ENCODE data around the gene KCNC3.

The KCNC3 gene

DNA sequence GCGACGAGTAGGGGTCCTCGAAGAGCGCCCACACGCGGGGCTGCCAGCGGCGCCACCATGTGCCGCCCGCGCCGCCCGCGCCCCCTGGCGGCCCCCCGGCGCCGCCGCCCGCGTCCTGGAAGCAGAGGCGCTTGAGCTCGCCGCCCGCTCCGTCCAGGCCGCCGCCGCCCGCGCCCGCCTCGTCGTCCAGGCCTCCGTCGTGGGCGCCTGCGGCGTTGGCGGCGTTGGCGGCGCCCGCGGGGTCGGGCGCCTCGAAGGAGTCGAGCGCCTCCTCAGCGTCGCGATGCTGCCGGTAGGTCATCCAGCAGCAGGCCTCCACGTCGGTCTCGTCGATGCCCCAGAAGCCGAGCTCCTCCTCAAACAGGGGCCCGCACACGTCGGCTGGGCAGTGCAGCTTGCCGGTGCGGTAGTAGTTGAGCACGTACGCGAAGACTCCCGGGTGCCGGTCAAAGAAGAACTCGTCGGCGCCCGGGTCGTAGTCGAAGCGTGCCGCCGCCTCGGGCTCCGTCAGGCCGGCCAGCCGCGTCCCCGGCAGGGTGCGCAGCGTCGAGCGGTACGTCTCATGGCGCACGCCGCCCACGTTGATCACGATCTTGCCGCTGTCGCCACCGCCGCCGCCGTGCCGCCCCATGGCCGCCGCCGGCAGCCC is 829 bp downstream of the KCNC3 start:
- DNase-seq (ENCODE audit: low read depth in 2 of 3, low spot score in 2 of 3): no peak

DNA sequence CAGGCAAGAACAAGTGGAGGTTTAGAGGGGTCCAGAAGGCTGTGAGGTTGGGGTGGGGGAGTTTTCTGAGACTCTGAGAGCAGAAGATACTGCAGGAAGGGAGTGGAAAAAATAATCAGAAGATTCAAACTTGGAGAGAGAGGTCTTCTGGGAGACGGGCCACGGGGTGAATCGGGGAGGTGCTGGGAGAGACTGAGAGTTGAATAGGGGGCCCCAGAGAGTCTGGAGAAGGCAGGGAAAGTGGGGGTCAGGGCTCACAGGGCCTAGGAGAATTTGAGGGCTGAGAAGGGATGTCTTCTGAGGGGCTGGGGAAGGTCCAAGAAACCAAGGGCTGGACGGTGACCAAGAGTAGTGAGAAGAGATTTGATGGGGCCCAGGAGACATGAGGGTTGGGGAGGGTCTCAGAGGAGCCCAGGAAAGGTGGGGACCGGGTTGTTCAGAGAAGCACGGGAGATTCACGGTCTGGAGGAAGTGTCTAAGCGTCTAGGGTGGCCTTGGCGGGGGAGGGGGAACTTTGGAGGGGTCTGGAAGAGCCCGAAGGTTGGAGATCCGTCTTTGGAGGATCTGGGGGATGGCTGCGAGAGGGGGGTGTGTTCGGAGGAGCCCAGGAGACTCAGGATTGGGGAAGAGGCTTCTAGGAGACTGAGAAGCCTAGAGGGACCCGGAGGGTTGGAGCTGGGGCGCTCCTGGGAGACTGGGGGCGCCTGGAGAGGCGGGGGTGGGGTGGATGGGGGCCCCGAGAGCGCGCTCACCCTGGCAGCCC is 1.5 kb downstream of the KCNC3 start:
- no peak for DNase-seq (ENCODE audit: low read depth in 2 of 3, low spot score in 2 of 3)

DNA sequence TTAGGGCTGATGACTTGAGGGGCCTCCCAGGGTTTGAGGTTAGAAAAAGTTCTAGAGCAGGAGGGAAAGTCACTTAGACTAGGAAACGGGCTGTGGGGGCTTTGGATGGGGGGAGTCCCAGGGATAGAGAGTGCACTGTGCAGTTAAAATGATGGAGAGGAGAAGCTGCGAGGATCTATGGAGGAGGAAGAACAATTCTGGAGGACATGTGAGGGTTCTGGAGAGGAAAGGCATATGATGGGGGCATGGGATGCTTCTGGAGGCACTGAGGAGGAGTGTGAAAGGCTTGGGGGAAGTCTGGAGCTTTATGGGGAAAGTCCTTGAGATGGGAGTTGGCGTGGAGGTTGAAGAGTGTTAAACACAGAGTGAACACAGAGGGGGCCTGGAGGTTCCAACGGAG is 2.2 kb downstream of the KCNC3 start:
- no peak for DNase-seq (ENCODE audit: low read depth in 2 of 3, low spot score in 2 of 3)

DNA sequence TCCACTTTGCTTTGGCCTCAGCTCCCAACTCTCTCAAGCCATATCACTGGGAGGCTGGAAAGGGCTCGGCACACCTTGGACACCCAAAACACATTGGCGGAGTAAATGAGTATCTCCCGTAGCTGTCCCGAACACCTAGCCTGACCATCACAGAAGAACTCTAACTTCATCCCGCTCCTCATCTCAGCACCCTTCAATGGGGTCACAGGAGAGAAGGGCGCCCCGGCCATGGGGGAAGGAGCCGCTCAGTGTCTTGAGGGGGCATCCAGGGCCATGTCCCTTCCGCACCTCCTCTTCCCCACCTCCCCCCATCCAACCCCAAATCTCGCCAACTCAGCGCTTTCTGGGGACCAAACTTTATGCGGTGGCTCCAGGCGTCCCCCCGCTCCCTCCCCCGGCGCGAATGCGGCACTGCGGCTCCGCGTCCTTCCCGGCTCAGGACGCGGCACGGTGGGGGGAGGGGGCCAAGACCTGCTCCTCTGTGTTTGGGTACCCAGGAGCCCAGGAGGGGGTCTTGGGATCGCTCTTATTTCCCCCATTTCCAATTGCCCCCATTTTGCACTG is 3.0 kb downstream of the KCNC3 start:
- no peak for DNase-seq (ENCODE audit: low read depth in 2 of 3, low spot score in 2 of 3)

DNA sequence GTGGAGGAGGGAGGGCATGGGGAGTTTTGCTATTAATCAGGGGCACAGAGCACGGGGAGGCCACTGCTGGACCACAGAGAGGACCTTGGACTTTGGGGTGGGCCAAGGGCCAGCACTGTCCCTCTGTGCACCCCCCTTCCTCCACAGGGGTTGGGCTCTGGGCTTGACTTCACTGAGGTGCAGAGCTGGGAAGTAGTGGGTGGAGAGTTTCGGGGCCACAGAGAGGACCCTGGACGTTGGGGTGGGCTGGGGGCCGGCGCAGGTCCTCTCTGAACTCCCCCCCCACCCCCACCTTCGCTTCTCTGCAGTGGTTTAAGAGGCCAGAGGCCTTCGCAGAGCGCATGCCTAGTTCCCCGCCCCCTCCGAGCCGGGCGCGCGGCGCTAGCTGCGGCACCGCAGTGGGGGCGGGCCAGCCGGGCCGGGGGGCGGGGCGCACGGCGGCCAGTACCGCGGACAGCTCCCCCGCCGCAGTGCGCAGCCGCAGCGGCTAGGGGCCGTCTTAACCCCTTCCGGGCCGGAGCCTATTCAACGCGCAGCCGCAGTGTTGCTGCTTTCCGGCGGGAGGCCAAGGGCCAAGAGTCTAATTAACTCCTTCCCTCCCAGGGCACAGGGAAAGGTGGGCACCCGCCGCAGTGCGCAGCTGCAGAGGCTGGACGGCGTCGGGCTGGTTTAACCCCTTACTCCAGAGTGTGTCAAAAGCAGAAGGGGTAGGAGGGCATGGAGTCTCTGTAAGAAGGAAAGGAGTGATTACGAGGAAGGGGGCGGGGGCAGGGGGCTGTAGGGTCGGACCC is 3.7 kb downstream of the KCNC3 start:
- peak in 2 of 3 experiments; percentile 54 to 66 for DNase-seq (ENCODE audit: low read depth in 2 of 3, low spot score in 2 of 3)

DNA sequence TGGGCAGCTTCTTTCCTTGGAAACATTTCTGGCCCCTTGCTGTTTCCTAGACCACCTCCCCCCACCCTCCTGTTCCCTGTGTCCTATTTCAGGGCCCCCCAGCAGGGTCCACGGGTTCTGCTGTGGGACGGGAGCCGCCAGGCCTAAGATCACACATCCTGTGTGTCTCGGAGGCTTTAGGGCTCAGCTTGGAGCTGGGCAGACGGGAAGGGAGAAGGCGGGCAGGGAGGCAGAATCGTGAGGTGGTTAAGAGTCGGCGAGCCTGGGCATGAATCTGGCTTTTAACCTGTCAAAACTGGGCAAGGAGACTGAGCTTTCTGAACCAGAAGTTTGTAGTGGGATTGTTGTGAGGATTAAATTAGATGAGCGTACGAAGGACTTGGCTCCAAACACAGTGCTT is 4.8 kb downstream of the KCNC3 start:
- DNase-seq (ENCODE audit: low read depth in 2 of 3, low spot score in 2 of 3): no peak

DNA sequence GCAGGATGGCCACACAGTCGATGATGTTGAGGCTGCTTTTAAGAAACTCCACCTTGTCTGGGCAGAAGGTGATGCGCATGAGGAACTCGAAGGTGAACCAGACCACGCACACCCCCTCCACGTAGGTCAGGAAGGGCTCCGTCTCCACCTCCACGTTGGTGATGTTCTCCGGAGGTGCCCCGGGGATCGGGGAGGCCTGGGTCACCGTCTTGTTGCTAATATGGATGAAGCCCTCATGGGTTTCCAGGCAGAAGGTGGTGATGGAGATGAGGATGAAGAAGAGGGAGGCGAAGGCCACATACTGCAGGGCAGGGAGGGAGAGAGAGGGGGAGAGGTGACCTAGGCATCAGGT is 5.4 kb downstream of the KCNC3 start:
- DNase-seq (ENCODE audit: low read depth in 2 of 3, low spot score in 2 of 3): no peak

DNA sequence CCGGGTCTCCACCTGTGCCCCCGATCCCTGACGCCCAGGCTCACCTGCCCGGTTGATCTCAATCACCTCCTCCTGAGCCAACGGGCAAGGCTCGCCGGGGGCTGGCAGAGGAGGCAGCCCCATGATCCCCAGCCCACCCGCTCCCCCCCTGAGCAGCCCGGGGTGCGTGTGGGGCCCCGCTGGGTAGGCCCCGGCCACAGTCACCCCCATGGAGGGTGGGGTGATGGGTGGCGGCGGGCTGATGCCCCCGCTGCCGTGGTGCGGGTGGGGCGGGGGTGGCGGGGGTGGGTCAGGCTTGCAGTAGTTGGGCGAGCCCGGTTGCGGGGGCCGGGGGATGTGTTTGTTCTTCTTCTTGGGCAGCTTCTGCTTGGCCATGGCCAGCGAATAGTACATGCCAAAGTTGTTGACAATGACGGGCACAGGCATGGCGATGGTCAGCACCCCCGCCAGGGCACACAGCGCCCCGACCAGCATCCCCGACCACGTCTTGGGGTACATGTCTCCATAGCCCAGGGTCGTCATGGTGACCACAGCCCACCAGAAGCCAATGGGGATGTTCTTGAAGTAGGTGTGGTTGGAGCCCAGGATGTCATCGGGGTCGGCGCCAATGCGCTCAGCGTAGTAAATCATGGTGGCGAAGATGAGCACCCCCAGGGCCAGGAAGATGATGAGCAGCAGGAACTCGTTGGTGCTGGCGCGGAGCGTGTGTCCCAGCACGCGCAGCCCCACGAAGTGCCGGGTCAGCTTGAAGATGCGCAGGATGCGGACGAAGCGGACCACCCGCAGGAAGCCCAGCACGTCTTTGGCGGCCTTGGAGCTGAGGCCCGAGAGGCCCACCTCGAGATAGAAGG is 6.0 kb downstream of the KCNC3 start:
- no peak for DNase-seq (ENCODE audit: low read depth in 2 of 3, low spot score in 2 of 3)

DNA sequence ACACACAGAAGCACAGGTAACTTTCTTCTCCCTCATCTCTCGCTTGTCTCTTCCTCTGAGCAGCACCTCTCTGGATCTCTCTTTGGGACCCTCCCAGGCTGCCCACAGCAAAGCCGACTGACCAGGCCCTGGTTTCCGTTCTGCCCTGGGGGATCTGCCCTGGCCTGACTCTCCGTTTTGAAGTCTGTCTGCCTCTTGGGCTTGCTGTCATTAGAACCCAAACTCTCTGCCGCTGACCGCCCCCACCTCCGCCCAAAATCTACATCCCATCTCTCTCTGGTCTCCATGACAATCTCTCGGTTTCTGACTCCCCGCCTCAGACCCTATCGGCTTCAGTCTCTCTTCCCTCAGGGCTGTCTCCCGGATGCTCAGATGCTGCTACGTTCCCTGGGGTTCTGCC is 6.9 kb downstream of the KCNC3 start:
- no peak for DNase-seq (ENCODE audit: low read depth in 2 of 3, low spot score in 2 of 3)

DNA sequence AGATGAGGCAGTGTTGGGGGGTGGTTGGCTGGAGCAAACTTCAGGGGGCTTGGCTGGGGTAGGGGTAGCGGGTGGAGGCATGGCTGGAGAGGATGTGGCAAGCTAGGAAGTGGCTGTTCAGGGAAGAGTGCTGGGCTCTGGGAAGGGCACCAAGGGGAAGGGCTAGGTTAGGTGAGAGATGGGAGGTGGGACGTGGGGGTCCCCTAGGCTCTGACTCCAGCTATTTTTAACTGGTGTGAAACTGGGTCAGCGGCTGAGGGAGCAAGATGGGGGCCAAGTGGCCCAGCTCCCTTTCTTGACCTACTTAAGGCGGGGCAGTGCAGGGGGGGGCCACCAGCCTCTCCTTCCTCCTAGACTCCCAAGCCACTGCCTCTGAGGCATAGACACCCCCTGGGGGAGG is 7.3 kb downstream of the KCNC3 start:
- no peak for DNase-seq (ENCODE audit: low read depth in 2 of 3, low spot score in 2 of 3)

DNA sequence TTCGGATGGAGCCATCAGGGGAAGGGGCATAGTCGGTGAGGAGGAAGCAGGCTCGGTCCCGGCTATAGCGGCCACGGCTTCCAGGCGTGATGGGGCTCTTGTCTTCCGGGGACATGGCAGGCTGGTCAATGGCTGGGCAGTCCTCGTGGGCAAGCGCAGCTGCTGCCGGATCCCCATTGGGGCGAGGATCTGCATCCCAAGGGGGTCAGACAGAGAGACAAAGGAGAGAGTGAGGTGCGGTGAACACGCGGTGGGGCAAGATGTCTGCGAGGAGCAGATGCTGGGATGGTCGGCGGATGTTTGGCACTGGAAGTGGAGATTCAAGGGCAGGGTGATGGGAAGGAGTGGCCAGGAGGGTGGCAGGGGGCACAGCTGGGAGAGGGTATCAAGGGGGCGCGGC is 8.6 kb downstream of the KCNC3 start:
- no peak for DNase-seq (ENCODE audit: low read depth in 2 of 3, low spot score in 2 of 3)

DNA sequence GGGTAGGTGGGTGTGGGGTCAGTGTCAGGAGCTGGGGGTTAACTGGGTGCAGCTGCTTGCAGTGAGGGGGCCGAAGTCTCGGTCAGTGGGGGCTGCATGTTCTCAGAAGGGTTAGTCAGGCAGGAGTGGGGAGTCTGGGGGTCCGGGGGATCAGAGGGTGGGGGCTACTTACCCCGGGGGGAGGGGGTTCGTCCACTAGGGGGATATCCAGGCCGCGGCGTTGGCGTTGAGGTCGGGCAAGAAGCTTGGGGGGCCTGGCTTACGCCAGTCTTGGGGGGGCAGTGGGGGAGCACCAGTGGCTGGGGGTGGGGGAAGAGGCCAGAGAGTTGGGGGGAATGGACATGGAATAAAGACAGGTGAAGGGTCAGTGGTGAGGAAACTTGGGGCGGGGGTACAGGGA is 9.1 kb downstream of the KCNC3 start:
- no peak for DNase-seq (ENCODE audit: low read depth in 2 of 3, low spot score in 2 of 3)

DNA sequence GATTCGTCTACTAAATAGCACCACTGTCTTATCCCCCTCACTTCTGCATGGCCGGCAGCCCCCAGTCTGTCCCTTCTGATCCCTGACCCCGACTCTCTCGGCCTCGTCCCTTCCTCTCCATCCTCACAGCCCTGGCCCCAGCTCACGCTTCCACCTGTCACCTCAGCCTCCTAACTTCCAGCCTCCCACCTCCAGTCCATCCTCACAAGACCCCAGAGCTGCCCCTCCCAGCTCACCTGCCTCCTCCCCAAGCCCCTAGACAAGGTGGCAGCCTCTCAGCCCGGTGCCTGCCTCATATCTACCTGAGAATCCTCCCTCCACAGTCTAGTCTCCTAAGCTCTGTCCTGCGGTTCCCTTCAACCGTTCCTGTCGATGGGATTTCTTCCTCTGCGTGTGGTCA is 10.0 kb downstream of the KCNC3 start:
- DNase-seq (ENCODE audit: low read depth in 2 of 3, low spot score in 2 of 3): no peak

DNA sequence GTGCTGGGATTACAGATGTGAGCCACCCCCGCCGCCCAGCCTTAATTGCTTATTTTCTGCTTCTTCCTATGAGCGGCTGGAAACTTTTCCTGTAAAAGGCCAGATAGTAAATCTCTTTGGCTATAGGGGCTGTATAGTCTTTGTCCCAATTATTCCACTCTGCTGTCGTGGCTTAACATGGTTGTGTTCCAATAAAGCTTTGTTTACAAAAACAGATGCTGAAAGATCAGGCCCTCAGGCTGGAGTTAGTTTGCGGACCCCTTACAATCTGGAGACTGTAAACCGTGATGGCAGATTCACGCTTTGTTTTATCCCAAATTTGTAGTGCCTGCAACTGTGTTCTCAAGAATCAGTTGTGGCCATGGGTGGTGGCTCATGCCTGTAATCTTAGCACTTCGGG is 10.7 kb downstream of the KCNC3 start:
- DNase-seq (ENCODE audit: low read depth in 2 of 3, low spot score in 2 of 3): no peak

DNA sequence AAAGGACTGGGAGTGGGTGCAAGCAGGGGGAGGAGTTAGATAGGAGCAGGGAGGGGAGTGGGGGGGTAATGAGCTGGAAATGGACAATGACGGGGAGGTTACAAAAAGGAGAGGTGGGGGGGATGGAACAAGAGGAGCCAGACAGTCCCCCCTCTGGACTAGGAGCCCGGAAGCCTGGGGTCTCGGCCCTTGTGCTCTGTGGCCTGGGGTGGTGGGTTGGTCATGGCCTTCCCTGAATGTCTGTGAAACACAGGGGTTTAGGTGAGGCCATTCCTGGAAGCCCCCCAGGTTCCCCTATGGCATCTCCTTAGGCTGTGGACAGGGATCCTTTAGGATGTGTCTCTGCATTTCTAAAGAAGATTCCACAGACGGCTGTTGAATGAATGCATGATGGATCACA is 12.1 kb downstream of the KCNC3 start:
- DNase-seq (ENCODE audit: low read depth in 2 of 3, low spot score in 2 of 3): no peak

DNA sequence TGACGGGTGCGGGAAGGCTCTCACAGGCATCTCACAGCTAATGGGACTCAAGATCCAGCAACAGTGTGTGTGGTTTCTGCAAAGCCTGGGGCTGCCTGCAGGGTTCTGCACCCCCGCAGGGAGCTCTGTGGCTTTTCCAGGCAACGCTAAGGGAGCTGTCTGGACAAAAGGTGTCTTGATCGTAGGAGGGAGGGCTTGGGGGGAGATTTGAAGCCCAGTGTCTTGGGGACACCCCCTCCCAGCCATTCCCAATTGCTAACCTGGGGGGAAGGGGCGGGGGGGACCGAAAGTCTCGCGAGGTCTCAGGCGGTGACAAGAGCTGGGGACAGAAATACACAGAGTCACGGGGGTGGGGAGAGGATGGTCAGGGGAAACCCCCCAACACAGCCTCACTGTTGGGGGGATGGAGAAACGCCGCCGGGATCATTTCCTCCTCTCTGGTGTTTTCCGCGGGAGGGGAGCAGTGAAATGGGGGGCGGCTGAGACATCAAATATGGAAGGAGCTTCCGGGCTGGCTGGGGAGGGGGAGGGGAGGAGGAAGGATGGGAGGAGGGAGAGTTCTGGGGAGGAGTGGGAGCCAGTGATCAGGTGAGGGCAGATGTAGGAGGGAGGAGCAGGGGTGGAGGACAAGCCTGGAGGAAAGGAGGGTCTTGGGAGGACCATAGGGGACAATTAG is 13.3 kb downstream of the KCNC3 start:
- peak in 1 of 3 experiments; percentile 20 for DNase-seq (ENCODE audit: low read depth in 2 of 3, low spot score in 2 of 3)

DNA sequence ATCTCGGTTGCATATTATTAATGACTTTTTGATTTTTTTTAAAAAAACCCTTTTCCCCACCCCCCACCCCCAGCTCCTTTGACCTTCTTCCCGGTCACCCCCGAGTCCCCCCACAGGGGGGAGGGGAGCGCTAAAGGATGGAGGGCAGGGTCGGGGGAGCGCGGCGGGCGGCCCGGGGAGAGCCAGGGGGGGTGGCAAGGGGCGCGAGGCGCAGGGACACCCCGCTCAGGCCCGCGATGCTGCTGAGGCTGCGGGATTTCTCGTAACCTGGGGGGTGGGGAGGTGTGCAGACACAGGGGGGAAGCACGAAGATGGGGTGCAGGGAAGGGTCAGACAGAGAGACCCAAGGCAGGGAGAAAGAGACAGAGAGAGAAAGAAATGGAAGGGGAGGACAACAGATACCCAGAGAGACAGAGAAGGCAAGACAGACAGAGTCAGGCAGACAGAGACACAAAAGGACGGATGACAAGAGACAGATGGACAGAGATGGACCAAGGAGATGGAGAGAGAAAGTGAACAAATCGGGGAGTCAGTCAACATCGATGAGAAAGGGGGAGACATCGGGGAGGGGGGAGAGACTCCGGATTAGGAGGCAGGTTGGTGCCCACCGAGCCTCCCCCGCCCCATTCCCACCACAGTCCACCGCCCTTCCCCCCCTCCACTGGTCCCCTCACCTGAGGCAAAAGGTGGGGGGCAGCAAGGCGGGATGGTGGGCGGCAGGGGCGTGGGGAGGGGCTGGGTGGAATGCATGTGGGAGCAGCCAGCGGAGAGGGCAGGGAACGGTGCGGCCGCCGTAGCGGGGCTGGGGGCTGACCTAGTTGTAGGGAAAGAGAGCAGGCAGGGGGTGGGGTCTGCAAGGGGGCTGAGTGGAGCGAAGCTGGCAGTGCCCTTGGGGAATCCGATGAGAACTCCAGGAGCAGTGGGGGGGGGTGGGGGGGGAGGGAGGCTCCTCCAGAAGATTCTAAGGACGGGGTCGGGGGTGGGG is 14.2 kb downstream of the KCNC3 start:
- DNase-seq (ENCODE audit: low read depth in 2 of 3, low spot score in 2 of 3): no peak

DNA sequence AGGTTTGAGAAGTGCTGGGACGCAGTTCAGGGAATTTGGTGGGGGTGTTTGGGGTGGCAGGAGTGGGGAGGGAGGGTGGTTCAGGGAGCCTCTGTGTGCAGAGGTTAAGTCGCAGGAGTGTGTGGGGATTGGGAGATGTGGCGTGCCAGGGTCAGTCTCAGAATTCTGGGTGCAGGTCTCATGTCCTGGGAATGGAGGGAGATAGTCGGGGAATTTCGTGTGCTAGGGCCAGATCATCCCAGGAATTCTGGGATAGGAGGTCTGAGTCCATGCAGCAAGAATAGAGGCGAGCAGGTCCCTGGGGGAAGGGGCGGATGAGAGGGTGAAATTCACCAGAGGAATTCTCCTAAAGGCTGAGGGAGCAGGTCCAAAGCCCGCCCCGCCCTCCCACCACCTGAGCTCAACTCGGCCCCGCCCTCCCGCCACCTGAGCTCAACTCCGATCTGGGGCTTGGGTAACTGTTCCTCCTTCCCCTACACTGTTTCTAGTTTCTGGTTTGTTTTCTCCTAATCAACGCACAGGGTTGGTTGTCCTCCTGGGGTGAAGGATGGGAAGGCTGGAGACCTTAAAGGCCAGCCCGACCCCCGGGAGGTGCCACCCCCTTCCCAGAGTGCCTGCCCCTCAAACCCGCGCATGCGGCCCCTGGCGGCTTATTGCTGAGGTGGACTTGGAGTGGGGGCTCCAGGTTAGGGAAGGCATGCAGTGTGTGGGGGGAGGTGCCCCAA is 15.2 kb downstream of the KCNC3 start:
- DNase-seq (ENCODE audit: low read depth in 2 of 3, low spot score in 2 of 3): no peak

All from activated CD8-positive, alpha-beta memory T cell treated with anti-CD3 and anti-CD28 coated beads for 48 hours (primary cell).